K562 treated with DMSO at 1 percent for 48 hours (cell line): ENCODE results near the gene GPR139. TPM values are rescaled to one million over a fixed set of nuclear protein-coding genes. Genes with fewer than 3 reads are reported as not detected.

Experiments
- total RNA-seq: library from RNA; unstranded; fragments of 300-600 nt; gene quantifications from 2 replicates; pipeline ENCODE4 v1.2.3, GENCODE V29; 2022; ENCODE audit warnings: low replicate concordance; ENCODE audit errors: extremely low read depth

Gene GPR139
- total RNA-seq = not detected in 2 replicates

GRCh38 chr16:20073203-20074098 is at the start of gene GPR139:
Gene GPR139 (minus strand): TSS chr16:20073890. CDS start chr16:20073616, 274 bp downstream.

Other genes with a start within 250 kb of the GPR139 start
- gene GPRC5B, start 189.0 kb downstream of the GPR139 start, total RNA-seq = not detected in 2 replicates